ENCODE measurements around the gene MB21D2.

The MB21D2 gene

GRCh38 chr3:192747746-192748145 is 169.9 kb downstream of the MB21D2 start:
- no peak for TF ChIP-seq CTCF (IDR thresholded peaks at IDR 0.05; ENCODE audit: low read depth, low read length, missing control alignments)
- Histone ChIP-seq H3K27ac (no peak overlapping the region), H3K36me3 (replicated peaks) (no peaks in the 10 kb centered on the region), H3K27me3 (replicated peaks) (no peaks in the 10 kb centered on the region), H3K4me3 (ENCODE audit: low read depth, low read length) (no peak overlapping the region)
- no peak for DNase-seq
- in situ Hi-C loops (cut with HindIII; ENCODE audit: low pct_ligation_motif_present, low sequenced_read_pairs): no loop called here

- Histone ChIP-seq H3K36me3 (replicated peaks) (no peaks in the 10 kb centered on the region), H3K27me3 (replicated peaks) (no peaks in the 10 kb centered on the region), H3K4me3 (ENCODE audit: low read depth, low read length) (no peak overlapping the region), H3K27ac (no peak overlapping the region)
- in situ Hi-C loops (cut with HindIII; ENCODE audit: low pct_ligation_motif_present, low sequenced_read_pairs): no loop called here
- no peak for TF ChIP-seq CTCF (IDR thresholded peaks at IDR 0.05; ENCODE audit: low read depth, low read length, missing control alignments)
- DNase-seq: no peak
These were observed 170.5 kb downstream of the MB21D2 start for GRCh38 chr3:192747145-192747544.

Measured in brain microvascular endothelial cell (primary cell).